GM19438 (cell line): ENCODE measurements around the gene TJP3.

Experiments
- ATAC-seq: cut with Tn5 transposase; IDR thresholded peaks from one replicate; pipeline ENCODE4 v1.9.1; 2021; ENCODE audit warnings: low read depth; ENCODE audit not compliant: unreplicated experiment

The TJP3 gene

DNA sequence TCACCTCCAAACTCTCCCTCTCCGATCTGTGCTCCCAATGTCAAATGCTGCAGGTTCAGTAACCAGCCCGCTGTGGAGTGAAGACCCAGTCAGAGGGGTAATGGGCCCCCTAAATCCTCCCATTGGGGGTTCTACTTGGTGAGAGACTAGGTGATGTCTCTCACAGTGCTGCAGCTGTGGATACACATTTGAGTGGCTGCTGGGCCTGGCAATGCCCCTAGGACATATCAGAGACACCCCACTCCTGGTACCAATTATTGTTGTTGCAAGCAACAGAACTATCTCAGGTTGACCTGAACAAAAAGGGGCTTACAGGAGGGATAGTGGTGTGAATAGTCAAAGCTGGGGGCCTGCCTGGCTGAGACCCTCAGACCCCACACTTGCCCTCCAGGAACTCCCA lies 73.4 kb downstream of the TJP3 start:
- ATAC-seq: no peak

DNA sequence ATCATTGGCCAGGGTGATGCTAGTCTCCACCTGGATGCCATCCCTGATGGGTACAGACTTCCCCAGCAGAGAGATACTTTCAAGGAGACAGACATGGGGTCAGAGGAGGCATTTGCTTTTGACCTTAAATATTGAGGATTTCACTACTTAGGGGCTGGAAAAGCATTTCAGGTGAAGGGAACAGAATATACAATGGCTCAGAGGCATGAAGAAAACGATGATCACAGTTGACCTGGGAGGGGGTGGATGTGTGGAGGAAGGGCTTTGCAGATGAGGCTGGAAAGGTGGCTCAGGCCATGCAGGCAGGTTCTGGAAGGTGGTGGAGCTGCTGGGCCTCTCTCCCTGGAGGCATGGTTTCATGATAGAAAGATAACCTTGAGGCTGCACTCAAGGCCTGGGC lies 74.1 kb downstream of the TJP3 start:
- no peak for ATAC-seq

DNA sequence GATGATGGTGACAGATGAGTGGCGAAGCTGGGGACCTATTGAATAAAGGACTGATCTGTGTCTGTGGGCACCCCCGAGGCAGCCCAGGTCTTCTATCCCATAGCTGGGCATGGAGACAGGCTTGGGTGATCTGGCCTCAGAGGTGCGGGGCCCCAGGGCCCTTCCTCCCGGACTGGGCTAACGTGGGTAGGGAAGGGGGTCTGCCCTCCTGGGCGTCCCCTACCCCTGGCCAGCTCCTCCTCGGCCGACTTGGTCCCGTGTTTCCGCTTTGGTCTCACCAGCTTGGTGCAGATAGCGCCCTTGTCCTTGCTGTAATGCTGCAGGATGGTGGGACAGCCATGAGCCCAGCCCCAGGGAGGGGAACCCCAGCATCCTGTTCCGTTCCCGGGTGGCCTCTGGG lies 74.7 kb downstream of the TJP3 start:
- ATAC-seq: no peak

DNA sequence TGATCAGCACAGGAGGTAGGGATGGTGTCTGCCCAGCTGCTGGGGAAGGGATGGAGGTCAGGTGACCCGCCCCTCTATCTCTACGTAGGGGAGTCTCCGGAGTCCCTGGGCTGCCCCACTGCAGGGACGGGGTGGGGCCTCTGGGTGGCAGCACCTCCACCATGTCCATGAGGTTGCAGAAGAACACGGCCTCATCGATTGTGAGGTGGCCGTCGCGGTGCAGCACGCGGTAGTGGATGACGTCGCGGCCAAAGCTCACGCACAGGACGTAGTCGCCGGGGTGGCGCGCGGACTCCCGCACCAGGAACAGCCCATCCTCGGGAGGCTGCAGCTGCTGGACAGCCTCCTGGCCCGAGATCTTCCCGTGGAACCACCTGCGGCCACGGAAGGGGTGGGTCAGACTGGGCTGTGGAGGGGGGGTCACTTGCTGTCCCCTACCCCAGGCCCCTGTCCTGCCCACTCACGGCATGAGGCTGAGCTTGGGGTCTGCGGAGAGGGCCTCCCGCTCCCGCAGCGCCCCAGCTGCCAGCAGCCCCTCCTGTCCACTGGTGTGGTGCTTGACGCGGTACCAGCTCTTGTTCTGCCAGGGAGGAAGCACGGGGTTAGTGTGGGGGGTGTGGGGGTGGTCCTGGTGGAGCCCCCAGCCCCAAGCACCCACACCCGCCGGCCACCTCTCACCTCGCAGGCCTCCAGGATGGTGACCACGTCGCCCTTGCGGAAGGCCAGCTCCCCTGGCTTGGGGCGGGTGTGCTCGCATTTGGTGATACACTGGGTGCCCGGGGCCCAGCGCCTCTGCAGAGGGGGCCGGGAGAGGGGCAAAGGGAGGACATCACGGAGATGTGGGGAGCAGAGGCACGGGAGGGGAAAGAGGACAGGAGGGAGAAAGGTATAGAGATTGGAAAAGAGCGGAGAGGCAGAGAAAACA lies 75.7 kb downstream of the TJP3 start:
- ATAC-seq: no peak

DNA sequence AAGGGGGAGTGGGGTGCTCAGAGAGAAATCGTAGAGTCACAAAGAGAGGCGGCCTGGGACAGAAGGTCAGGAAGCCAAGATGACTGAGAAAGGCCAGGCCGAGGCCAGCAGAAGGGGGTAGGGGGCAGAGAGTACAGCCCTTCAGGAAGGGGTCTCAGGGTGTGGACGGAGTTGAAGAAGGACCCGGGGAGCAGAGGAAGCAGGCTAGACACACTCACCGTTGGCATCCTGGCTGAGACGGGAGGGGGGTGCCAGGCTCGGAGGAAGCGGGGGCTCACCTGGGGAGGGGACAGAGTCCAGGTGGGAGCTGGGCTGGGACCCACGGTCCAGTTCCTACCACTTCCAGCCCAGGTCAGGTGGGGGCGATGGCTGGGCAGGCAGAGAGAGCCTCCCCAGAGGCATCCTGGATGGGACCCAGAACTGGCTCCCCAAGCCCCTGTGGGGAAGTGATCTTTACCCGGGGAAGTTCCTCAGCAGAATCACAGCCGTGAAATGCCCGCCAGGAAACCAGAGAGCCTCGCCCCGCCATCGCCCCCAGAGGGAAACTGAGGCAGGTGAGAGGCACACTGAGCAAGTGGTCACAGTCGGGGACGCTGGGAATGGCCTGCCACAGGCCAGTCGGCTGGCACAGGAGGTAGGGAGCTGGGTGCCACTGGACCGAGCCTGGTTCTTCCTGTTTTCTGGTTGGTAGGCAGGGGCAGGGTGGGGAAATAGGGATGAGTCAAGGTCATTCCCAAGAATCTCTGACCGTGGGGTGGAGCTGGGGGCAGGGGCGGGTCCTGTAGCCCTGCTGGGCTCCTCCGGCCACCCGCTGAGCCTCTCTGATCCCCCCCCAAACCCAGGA lies 76.6 kb downstream of the TJP3 start:
- no peak for ATAC-seq

DNA sequence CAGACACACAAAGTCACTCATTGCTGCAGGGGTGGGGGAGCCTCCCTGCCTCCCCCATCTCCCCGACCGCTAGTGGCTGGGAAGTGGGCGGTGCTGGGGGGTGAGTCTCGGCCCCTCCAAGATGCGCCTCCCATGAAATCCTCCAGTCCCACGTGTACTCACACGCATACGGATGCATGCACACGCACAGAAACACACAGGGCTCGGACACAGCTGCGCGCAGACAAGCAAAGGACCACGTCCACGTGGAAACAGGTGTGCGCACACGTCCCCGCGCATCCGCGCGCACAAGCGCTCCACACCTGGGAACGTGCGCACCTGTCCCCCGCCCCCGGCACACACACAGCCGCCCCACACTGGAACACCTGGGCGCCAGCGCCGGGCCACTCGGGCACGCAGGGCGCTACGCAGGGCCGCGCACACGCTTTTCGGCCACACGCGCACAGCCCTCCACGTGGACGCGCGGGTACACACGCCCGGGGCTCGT lies 77.3 kb downstream of the TJP3 start:
- ATAC-seq: no peak

DNA sequence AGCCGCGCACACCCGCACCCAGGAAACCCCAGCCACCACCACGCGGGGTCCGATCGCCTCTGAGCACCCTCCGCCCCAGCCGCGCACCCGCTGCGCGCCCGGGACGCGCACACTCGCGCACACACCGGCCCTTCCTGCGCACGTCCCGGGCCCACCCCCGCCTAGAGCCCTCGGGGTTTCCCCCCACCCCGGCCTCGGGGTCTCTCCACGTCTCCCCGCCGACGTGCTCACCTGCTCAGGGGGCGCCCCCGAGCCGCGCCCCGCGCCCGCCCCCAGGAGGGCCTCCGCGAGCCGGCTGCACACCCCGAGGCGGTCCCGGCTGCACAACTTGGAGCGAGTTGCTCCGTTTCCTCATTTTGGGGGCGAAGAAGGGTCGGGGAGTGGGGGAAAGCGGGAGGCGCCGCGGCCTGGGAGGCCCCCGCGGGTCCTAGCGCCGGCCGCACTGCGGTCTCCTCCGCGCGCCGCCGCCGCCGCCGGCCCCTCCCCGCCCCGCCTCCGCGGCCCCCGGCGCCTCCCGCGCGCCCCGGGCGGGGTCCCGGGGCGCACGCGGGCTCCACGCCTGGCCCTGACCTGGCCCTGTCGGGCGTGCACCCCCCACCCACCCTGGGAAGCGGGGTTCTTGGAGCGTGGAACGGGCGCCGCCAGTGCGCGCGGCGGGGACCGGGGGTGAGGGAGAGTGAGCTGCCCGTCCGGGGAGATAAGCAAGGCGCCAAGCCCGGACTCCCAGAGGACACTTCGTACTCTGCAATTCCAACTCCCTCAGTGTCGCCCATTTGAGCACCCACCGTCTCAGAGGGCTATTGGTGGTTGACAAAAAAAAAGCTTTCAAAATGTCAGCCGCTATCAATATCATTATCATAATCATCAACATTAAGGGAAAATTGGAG lies 78.0 kb downstream of the TJP3 start, which contains the start of gene MATK:
Gene MATK (minus strand): TSS at position 444 of the 887 bp plus-strand sequence. CDS start 1,246 bp downstream, outside the sequence.
- ATAC-seq: no peak

DNA sequence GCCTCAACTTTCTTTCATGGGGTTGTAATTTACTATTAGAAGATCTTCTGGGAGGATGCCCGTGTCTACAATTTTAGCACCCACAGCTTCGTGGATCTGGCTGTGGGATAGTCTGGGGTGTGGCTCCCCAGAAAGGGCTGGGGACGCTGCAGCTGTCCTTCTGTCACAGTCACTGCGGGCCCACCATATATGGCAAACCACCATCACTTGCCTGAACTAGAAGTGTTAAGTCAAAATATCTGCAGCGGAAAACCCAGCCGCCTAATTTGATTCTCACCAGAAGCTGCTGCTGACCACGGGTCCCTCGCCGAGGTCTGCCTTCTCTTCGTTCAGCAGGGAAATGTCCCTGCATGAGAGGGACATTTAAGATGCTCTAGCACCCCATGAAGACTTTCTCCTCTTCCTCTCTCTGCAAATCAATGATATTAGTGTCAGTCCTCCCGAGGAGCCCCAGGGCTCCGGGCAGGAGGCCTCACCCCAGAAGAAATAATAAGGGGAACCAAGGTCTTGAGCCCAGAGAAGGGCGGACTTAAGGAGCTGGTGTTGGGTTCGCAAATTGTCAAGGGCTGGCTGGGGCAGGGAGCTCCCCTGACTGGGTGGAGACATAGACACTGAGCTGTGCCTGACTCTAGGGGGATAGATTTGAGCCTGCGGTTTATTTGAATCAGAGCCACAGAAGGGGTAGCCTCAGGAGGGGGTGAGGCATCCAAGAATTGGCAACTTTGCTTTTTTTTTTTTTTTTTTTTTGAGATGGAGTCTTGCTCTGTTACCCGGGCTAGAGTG lies 81.0 kb downstream of the TJP3 start:
- ATAC-seq: no peak

DNA sequence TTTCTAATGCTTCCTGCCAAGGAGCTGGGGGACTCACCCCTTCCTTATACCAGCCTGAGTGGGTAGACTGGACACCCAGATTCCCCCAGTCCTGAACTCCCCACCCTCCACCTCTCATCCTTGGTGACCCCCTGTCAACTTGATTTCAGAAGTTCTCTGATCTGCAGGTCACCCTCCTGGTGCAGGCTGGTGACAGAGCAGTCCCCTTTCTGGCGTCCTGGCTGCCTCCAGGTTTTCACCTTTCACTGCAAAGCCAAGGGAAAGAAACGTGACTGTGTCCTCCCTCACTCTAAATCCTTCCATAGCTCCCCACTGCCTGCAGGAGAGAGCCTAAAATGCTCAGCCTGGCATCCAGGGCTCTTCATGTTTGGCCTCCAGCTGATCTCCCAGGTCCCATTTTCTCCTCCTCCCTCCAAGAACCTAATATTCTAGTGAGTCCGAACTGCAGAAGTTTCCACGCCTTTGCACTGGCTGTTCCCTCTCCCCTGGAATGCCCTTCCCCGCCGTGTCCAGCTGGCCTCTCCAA lies 82.1 kb downstream of the TJP3 start:
- no peak for ATAC-seq

DNA sequence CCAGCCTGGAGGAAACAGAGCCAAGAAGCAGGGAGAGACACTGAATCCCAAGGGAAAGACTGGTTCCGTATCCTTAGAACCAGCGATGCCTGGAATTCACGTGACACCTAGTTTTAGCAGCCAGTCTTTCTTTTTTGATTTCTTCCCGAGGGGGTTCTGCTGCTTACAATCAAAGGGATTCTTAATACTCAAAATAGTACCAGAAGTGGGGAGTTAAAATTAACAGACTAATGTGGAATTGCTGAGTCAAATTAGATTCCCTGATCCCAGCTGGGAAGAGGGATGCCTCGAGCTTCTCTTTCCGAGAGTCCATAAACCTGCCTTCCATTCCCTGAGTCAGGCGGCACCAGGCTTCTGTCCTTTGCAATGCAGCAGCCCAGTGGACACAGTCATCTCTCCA lies 82.8 kb downstream of the TJP3 start:
- no peak for ATAC-seq

DNA sequence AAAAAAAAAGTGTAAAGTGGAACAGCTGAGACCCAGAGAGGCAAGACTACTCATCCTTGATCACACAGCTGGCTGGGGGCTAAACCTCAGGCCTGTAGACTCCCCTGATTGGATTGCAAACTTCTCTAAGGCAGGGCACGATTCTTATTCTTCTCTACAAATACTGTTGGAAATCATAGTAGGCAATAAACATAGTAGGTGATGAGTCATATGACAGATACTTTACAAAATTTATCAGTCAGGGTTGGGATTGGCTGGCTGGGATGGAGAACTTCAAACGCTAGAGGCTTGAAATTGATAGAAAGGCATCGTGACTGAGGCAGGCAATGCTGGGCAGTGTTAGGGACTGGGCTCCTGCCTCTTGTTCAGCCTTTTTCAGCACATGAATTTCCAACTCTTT lies 83.9 kb downstream of the TJP3 start:
- no peak for ATAC-seq

DNA sequence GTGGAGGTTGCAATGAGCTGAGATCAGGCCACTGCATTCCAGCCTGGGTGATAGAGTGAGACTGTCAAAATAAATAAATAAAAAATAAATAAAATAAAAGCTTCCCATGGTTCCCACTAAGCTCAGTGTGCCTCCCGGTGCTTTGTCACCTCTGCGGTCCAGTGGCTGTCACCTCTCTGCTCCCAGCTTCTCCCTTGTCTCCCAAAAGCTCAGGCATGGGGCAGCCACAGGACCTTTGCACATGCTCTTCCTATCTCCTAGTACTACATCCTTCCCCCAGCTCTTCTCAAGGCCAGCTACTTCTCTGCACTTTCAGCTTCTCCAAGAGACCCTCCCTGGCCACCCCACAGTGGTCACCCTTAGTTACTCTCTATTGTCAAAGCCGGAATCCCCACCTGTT lies 85.6 kb downstream of the TJP3 start:
- no peak for ATAC-seq

DNA sequence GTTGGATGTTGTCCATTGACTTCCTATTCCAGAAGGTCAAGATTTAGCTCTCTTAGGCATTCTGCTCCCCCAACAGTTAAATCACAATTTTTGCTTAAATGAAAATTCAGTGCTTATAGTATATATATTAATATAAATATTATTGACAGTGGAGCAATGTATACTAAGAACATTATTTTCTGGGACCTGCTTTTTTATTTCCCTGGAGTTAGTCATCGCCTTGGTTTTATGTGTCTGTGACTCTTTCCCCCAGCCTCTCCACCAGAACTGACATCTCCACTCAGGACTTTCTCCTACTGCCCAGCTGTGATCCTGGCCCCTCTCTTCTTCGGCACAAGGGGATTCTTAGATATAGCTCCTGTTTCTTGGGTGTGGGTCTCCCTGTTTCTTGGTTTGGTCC lies 88.2 kb downstream of the TJP3 start:
- no peak for ATAC-seq

DNA sequence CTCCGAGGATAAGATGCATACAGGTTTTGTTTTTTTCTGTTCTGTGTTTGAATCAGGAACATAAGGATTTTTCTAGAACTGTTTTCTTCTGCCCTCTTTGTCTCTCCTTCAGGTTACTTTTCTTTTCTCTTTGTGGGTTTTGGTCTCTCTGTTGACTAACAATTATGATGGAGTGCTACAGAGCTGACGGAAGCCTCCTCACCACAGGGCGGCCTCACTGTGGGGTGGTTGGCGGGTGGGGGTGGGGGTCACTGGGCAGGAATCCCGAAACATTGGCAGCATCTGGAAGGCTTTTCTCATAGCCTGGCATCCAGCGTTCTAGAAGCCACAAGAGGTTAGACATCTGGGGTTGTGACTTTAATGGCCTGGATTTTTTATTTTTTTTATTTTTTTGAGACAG lies 90.0 kb downstream of the TJP3 start:
- no peak for ATAC-seq
